ENCODE results near the gene GRK2.

The GRK2 gene

DNA sequence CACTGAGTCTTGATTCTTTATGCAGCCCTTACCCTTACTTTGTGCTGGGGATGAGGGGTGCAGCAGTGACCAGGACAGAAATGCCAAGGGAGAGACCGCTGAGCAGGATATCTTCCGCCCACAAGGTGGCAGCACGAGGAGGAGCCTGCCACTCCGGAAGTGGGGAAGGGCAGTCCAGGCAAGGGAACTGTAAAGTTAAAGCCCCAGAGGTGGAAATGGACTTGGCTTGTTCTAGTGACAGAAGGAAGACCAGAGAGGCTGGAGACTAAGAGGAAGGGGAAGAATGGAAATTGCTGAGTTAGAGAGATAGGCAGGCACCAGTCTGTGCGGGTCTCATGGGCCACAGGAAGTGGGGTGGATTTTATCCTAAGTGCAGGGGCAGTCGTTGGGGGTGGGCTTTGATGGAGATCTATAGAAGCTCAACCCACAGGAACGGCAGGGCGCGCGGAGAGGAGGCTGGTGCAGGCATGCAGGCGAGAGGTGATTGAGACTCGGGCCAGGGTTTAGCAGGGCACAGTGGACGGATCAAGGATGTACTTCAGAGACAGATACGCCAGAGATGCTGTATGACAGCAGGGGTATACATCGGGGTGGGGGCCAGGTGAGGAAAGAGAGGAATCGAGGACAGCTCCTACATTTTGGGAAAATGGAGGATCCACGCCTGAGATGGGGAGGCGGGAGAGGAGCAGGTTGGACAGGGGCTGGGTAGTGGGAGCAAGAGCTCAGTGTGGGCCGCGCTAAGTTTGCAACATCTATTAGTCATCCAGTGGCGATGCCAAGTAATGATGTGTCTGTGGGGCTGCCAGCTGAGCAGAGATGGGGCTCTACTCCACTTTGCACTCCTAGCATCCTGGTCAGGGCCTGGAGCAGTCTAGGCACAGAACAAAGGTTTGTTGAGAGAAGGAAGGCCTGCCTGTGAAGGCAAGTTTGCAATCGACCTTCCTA, 3.3 kb upstream of the GRK2 start:
- peaks cover 28 to 32% of the 10 kb centered on the region in 2 donors for H3K4me1 ChIP-seq (ENCODE audit: control insufficient read depth in 2 of 2, insufficient read depth in 2 of 2, low read length in 2 of 2)
- H3K9me3 ChIP-seq (ENCODE audit: control insufficient read depth in 2 of 2, low read length in 2 of 2) = no peaks in the 10 kb centered on the region
- H3K9ac ChIP-seq (ENCODE audit: low read depth in 1 of 2, low read length in 2 of 2) = peak overlapping the region; percentile 29 to 54
- H3K4me3 ChIP-seq (ENCODE audit: low read length in 2 of 2) = peak overlapping the region in 1 of 2 donors; percentile 53
- peak overlapping the region; percentile 24 to 66 for H3K27ac ChIP-seq (ENCODE audit: low read depth in 2 of 2, low read length in 2 of 2)
- peaks cover 1 to 3% of the 10 kb centered on the region in 2 donors for H3K36me3 ChIP-seq (ENCODE audit: control insufficient read depth in 2 of 2, insufficient read depth in 2 of 2, low read length in 2 of 2)
- H3K27me3 ChIP-seq (ENCODE audit: control insufficient read depth in 2 of 2, insufficient read depth in 2 of 2, low read length in 2 of 2) = no peaks in the 10 kb centered on the region

DNA sequence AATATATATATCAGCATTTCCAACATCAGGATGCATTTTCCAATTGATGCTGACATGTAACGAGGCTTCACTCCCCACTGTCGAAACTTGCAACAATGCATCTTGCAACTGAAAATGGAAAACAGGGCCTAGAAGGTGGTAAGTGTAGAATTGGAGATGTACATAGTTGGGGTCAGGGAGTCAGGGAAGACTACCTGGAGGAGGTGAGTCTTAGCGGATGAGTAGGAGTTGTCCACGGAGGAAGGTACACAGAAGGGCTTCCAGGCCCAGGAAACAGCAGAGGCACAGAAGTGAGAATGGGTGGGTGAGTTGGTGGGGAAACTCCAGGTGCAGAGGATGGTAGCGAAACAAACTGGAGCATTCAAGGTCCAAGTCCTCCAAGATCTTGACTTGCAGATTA, 2.0 kb upstream of the GRK2 start:
- peaks cover 5 to 14% of the 10 kb centered on the region in 2 donors for H3K36me3 ChIP-seq (ENCODE audit: control insufficient read depth in 2 of 2, insufficient read depth in 2 of 2, low read length in 2 of 2)
- no peak overlapping the region for H3K9ac ChIP-seq (ENCODE audit: low read depth in 1 of 2, low read length in 2 of 2)
- H3K4me1 ChIP-seq (ENCODE audit: control insufficient read depth in 2 of 2, insufficient read depth in 2 of 2, low read length in 2 of 2) = peaks cover 41 to 44% of the 10 kb centered on the region in 2 donors
- no peaks in the 10 kb centered on the region for H3K9me3 ChIP-seq (ENCODE audit: control insufficient read depth in 2 of 2, low read length in 2 of 2)
- H3K4me3 ChIP-seq (ENCODE audit: low read length in 2 of 2) = no peak overlapping the region
- no peaks in the 10 kb centered on the region for H3K27me3 ChIP-seq (ENCODE audit: control insufficient read depth in 2 of 2, insufficient read depth in 2 of 2, low read length in 2 of 2)
- no peak overlapping the region for H3K27ac ChIP-seq (ENCODE audit: low read depth in 2 of 2, low read length in 2 of 2)

DNA sequence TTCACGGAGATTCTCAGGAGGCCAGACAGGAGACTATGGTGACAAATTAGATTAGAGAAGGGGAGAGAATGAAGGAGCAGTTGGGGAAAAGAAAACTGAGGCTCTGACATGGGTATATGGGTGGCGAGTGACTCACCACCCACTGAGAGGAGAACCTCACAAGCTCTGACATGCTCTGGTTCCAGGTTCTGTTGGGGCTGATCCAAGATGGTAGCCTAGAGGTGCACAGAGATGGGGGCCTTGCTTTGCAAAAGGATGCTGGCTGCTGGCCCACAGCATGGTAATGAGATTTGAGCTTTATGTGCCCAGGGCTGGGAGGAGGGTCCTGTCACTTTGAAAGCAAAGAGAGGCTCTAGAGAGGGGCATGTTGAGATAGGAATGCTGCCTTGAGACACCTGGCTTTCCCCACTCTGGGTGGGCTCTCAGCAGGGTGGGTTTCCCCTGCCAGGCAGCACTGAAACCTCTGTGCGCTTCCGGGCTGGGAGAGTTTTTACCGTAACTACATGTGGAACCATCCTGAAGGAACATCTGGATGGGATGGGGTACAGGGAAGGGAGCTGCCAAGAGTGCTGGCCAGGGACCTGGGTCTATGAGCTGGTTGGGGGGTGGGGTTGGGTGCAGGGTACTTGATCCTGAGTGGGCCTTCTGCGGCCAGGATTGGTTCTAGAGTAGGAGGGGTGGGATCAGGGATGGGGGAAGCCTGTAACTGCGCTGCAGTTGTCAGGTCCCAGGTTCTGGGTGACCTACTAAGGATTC, 1.2 kb upstream of the GRK2 start:
- Histone ChIP-seq H3K9ac (ENCODE audit: low read depth in 1 of 2, low read length in 2 of 2) (no peak overlapping the region), H3K4me3 (ENCODE audit: low read length in 2 of 2) (no peak overlapping the region), H3K27ac (ENCODE audit: low read depth in 2 of 2, low read length in 2 of 2) (peak overlapping the region in 1 of 2 donors; percentile 59), H3K36me3 (ENCODE audit: control insufficient read depth in 2 of 2, insufficient read depth in 2 of 2, low read length in 2 of 2) (peaks cover 5 to 17% of the 10 kb centered on the region in 2 donors), H3K27me3 (ENCODE audit: control insufficient read depth in 2 of 2, insufficient read depth in 2 of 2, low read length in 2 of 2) (no peaks in the 10 kb centered on the region), H3K9me3 (ENCODE audit: control insufficient read depth in 2 of 2, low read length in 2 of 2) (no peaks in the 10 kb centered on the region), H3K4me1 (ENCODE audit: control insufficient read depth in 2 of 2, insufficient read depth in 2 of 2, low read length in 2 of 2) (peaks cover 49 to 52% of the 10 kb centered on the region in 2 donors)

DNA sequence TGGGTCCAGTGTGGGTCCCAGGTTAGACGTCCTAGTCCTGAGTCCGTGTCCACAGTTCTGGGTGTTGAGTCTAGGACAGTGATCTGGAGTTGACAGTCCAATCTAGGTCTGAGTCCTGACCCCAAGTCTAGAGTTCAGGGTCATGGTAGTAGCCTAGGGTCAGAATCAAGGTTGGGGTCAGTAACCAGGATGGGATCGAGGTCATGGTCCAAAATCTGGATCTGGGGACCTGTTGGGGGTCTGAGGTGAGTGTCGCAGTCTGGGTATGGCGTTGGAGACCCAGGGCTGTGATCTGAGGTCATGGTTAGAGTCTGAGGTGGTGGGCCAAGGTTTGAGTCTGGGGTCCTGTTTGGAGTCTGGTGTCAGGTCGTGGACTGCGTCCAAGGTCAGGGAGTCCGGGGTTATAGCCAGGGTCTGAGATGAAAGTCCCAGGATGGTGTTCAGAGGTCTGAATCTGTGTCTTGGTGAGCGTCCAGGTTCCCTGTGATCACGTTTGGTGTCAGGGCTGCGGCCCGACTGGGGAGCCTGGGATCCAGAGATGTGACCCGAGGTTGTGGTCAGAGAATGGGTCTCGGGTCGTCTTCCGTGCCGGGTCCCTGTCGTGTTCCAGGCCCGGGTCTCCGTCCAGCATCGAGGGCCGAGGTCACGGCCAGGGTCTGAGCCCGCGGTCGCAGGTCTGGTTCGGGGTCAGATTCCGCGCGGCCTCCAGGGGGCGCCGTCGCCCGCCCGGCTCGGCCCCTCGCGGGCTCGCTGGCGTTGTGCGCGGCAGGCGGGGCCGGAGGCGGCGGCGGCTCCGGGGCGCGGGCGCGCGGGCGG, 432 bp upstream of the GRK2 start:
- H3K27ac ChIP-seq (ENCODE audit: low read depth in 2 of 2, low read length in 2 of 2) = peak overlapping the region; percentile 59 to 67
- no peaks in the 10 kb centered on the region for H3K27me3 ChIP-seq (ENCODE audit: control insufficient read depth in 2 of 2, insufficient read depth in 2 of 2, low read length in 2 of 2)
- H3K9ac ChIP-seq (ENCODE audit: low read depth in 1 of 2, low read length in 2 of 2) = peak overlapping the region; percentile 66 to 73
- H3K9me3 ChIP-seq (ENCODE audit: control insufficient read depth in 2 of 2, low read length in 2 of 2) = no peaks in the 10 kb centered on the region
- H3K4me3 ChIP-seq (ENCODE audit: low read length in 2 of 2) = peak overlapping the region; percentile 40 to 59
- peaks cover 57 to 60% of the 10 kb centered on the region in 2 donors for H3K4me1 ChIP-seq (ENCODE audit: control insufficient read depth in 2 of 2, insufficient read depth in 2 of 2, low read length in 2 of 2)
- peaks cover 5 to 17% of the 10 kb centered on the region in 2 donors for H3K36me3 ChIP-seq (ENCODE audit: control insufficient read depth in 2 of 2, insufficient read depth in 2 of 2, low read length in 2 of 2)

DNA sequence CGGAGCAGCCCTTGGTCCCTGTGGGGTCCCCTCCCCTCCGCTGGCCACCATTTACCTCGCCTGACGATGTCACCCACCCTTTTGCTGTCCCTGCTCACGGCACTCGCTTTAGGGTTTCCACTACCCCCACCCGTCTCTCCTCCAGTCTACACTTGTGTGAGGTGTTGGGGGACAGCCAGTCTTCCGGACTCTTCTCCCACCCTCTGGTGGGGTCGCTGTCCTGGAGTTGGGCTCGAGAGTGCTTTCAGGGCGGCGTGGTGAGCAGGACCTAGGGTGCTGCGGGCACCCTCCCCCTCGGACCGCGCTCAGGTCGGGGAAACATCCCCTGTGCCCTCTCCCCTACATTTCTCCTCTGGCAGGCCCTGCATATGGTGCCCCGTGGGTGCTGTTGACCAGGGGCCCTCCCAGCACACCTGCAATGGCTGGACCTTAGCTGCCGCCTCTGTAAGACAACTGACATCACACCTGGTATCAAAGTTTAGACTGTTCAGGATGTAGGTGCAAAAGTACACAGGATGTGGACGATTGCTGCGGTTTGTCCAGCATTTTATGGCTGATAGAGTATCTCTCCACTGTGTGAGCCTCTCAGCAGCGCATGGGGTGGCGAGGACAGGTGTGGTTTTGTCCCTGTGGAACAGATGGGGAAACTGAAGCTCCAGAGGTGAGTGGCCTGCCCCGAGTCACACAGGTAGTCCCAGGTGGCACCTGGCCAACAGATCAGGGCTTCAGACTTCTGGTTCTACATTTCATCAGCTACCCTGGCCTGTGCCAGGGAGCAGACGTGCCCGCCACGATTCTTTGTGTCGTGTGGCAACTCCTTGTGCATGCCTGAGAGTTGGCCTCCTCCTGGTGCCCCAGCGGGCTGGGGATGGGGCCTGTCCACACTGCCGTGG, 1.2 kb downstream of the GRK2 start:
- H3K36me3 ChIP-seq (ENCODE audit: control insufficient read depth in 2 of 2, insufficient read depth in 2 of 2, low read length in 2 of 2) = peaks cover 8 to 21% of the 10 kb centered on the region in 2 donors
- peak overlapping the region; percentile 87 to 91 for H3K4me3 ChIP-seq (ENCODE audit: low read length in 2 of 2)
- no peaks in the 10 kb centered on the region for H3K9me3 ChIP-seq (ENCODE audit: control insufficient read depth in 2 of 2, low read length in 2 of 2)
- H3K4me1 ChIP-seq (ENCODE audit: control insufficient read depth in 2 of 2, insufficient read depth in 2 of 2, low read length in 2 of 2) = peaks cover 66 to 70% of the 10 kb centered on the region in 2 donors
- H3K9ac ChIP-seq (ENCODE audit: low read depth in 1 of 2, low read length in 2 of 2) = peak overlapping the region; percentile 93 to 97
- no peaks in the 10 kb centered on the region for H3K27me3 ChIP-seq (ENCODE audit: control insufficient read depth in 2 of 2, insufficient read depth in 2 of 2, low read length in 2 of 2)
- H3K27ac ChIP-seq (ENCODE audit: low read depth in 2 of 2, low read length in 2 of 2) = peak overlapping the region; percentile 95 to 98

DNA sequence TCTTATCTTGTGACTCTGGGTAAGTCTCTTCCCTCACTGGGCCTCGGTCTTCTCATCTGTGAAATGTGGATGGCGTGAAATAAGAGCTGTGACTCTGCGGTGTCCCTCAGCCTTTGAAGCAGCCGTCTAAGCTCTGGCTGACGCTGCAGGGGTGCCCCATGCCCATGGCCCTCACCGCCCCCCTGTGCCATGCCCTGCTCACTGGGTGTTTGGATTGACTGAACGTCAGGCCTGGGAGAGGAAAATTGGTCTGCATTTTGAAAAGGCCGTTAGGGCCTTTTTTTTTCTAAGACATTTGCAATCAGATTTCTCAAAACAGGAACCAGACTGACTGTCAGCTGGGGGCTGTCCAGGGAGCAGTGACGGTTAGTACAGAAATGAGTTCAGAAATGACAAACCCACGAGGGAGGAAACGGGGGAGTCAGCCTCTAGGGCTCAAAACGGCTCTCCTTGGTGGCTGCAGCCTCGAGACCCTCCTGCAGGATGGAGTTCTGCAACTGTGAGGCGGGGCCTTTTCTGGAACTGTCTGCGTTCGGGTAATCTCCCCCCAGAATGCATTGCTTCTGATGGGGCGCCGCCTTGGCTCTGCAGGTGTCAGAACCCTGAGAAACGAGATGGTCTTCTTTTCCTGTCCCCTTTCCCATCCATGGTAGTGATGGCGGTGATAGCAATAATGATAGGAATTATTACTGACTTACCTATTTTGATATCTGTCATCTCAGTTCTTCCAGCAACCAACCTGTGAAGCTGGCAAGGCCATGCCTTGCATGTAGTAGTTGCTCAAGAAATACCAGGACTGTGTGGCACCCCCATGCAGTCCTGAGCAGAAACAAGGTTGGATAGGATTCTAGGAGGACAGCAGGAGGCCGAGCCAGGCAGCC, 2.0 kb downstream of the GRK2 start:
- Histone ChIP-seq H3K9ac (ENCODE audit: low read depth in 1 of 2, low read length in 2 of 2) (peak overlapping the region; percentile 93 to 97), H3K4me3 (ENCODE audit: low read length in 2 of 2) (peak overlapping the region; percentile 87 to 91), H3K9me3 (ENCODE audit: control insufficient read depth in 2 of 2, low read length in 2 of 2) (no peaks in the 10 kb centered on the region), H3K27ac (ENCODE audit: low read depth in 2 of 2, low read length in 2 of 2) (peak overlapping the region; percentile 95 to 98), H3K36me3 (ENCODE audit: control insufficient read depth in 2 of 2, insufficient read depth in 2 of 2, low read length in 2 of 2) (peaks cover 15 to 26% of the 10 kb centered on the region in 2 donors), H3K27me3 (ENCODE audit: control insufficient read depth in 2 of 2, insufficient read depth in 2 of 2, low read length in 2 of 2) (no peaks in the 10 kb centered on the region), H3K4me1 (ENCODE audit: control insufficient read depth in 2 of 2, insufficient read depth in 2 of 2, low read length in 2 of 2) (peaks cover 68 to 70% of the 10 kb centered on the region in 2 donors)

DNA sequence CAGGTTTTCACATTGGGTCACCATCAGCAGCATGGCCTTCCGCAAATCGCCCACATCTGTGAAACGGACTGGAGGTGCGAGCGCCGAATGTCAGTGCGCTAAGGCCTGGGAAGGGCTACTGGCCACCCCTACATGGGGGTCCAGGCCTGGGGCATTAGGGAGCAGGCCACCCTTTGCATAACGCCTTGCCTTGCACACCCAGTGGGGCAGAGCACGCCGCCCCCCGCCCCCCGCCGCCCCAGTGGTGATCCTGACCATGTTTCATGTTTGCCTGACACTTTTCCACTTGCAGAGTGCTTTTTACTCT, 2.6 kb downstream of the GRK2 start:
- Histone ChIP-seq H3K27ac (ENCODE audit: low read depth in 2 of 2, low read length in 2 of 2) (peak overlapping the region; percentile 95 to 98), H3K36me3 (ENCODE audit: control insufficient read depth in 2 of 2, insufficient read depth in 2 of 2, low read length in 2 of 2) (peaks cover 15 to 26% of the 10 kb centered on the region in 2 donors), H3K4me3 (ENCODE audit: low read length in 2 of 2) (peak overlapping the region; percentile 87 to 91), H3K9ac (ENCODE audit: low read depth in 1 of 2, low read length in 2 of 2) (peak overlapping the region; percentile 38 to 97), H3K4me1 (ENCODE audit: control insufficient read depth in 2 of 2, insufficient read depth in 2 of 2, low read length in 2 of 2) (peaks cover 69 to 70% of the 10 kb centered on the region in 2 donors), H3K9me3 (ENCODE audit: control insufficient read depth in 2 of 2, low read length in 2 of 2) (no peaks in the 10 kb centered on the region), H3K27me3 (ENCODE audit: control insufficient read depth in 2 of 2, insufficient read depth in 2 of 2, low read length in 2 of 2) (no peaks in the 10 kb centered on the region)

DNA sequence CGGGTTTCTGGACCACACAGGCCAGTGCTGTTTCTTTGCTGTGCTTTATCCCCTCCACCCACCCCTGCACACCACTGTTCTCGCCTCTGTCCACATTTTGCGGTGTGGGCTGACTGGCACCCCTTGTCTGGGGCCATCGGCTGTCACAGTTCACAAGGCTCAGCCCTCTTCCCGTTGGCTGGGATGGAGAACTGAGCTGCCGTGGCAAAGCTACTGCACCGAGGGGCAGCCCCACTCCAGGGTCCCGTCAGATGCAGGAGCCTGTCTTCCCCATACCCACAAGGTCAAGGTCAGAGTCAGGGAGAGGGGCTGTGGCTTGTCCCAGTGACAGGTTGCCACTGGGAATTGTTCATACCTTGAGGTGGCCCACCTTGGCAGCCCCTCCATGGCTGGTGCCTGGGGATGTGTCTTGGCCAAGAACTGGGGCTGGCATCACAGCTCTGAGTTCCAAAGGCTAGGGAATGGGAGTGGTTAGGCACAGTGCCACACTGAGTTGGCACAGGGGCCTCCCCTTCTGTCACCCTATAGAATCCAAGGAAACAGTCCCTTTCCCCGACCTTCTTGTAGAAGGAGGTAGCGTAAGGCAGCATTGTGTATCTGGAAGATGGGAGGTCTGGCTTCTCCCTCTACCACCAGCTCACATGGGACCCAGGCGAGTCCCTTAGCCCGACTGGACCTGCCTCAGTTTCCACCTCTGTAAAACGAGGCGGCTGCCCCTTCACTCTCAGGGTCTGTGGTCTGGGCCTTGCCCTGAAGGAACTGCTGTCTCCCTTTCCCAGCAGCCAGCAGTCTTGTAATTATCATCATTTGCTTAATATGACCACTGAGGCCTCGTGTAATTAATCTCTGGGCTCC, 3.4 kb downstream of the GRK2 start:
- Histone ChIP-seq H3K9me3 (ENCODE audit: control insufficient read depth in 2 of 2, low read length in 2 of 2) (no peaks in the 10 kb centered on the region), H3K4me1 (ENCODE audit: control insufficient read depth in 2 of 2, insufficient read depth in 2 of 2, low read length in 2 of 2) (peaks cover 71 to 72% of the 10 kb centered on the region in 2 donors), H3K27me3 (ENCODE audit: control insufficient read depth in 2 of 2, insufficient read depth in 2 of 2, low read length in 2 of 2) (no peaks in the 10 kb centered on the region), H3K36me3 (ENCODE audit: control insufficient read depth in 2 of 2, insufficient read depth in 2 of 2, low read length in 2 of 2) (peaks cover 15 to 26% of the 10 kb centered on the region in 2 donors), H3K4me3 (ENCODE audit: low read length in 2 of 2) (peak overlapping the region; percentile 37 to 91), H3K9ac (ENCODE audit: low read depth in 1 of 2, low read length in 2 of 2) (peak overlapping the region; percentile 38 to 69), H3K27ac (ENCODE audit: low read depth in 2 of 2, low read length in 2 of 2) (peak overlapping the region; percentile 95 to 98)
